ENCODE results near the gene BHLHE40. TPM values are rescaled to one million over a fixed set of nuclear protein-coding genes. Genes with fewer than 3 reads are reported as not detected.

Gene BHLHE40
- total RNA-seq, 1 donor from 2014 or later, result 52.2 TPM

DNA sequence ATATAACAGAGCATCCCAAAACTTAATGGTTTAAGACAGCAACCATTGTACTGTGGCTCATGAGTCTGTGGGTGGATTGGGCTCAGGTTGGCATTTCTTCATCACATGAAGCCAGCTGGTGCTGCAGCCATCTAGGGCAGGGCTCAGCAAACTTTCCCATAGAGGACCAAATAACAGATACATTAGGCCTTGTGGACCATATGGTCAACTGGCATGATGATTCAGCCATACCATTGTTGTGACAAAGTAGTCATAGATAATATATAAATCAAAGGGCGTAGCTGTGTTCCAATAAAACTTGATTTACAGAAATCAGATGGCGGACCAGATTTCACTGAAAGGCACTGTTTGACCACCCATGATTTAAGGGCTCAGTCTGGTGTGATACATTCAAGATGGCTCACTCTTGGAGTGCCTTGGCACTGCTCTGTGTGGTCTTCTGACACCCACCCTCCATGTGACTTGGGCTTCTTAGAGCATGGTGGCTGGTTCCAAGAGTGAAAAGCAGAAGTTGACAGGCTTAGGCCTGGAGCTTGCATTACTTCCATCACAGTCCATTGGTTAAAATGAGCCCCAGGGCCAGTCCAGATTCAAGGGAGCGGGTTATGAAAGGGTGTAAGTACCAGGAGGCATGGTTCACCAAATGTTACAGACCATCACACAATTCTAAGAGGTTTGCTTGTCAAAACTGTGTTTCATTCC is 40.8 kb upstream of the BHLHE40 start:
- no peaks in the 10 kb centered on the region for H3K4me1 ChIP-seq
- TF ChIP-seq, protein P1, sequence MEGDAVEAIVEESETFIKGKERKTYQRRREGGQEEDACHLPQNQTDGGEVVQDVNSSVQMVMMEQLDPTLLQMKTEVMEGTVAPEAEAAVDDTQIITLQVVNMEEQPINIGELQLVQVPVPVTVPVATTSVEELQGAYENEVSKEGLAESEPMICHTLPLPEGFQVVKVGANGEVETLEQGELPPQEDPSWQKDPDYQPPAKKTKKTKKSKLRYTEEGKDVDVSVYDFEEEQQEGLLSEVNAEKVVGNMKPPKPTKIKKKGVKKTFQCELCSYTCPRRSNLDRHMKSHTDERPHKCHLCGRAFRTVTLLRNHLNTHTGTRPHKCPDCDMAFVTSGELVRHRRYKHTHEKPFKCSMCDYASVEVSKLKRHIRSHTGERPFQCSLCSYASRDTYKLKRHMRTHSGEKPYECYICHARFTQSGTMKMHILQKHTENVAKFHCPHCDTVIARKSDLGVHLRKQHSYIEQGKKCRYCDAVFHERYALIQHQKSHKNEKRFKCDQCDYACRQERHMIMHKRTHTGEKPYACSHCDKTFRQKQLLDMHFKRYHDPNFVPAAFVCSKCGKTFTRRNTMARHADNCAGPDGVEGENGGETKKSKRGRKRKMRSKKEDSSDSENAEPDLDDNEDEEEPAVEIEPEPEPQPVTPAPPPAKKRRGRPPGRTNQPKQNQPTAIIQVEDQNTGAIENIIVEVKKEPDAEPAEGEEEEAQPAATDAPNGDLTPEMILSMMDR (IDR thresholded peaks at IDR 0.05), result no peak
- H3K36me3 ChIP-seq, result no peaks in the 10 kb centered on the region
- no peak overlapping the region for H3K4me3 ChIP-seq
- H3K27me3 ChIP-seq, result no peaks in the 10 kb centered on the region
- DNase-seq (ENCODE audit: low spot score in 2 of 2), result no peak
- intact Hi-C loops (cut with DNase I), result no loop called here
- no peak overlapping the region for H3K27ac ChIP-seq
- no peaks in the 10 kb centered on the region for H3K9me3 ChIP-seq

DNA sequence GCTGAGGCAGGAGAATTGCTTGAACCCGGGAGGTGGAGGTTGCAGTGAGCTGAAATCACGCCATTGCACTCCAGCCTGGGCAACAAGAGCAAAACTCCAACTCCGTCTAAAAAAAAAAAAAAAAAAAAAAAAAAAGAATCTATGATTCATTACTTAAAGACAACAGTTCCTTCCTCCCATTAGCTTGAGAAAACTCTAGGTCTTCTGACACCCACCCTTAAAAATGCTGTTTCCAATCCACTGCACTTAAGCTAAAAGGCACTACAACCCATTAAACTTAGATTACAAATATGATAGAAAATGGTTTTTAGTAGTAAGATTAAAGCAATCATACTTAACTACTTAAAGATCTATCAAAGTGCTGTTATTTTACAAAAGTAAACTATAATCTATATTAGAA is 40.0 kb upstream of the BHLHE40 start:
- no peaks in the 10 kb centered on the region for H3K27me3 ChIP-seq
- H3K27ac ChIP-seq, result no peak overlapping the region
- intact Hi-C loops (cut with DNase I), result no loop called here
- no peak for DNase-seq (ENCODE audit: low spot score in 2 of 2)
- no peak overlapping the region for H3K4me3 ChIP-seq
- no peaks in the 10 kb centered on the region for H3K4me1 ChIP-seq
- no peaks in the 10 kb centered on the region for H3K36me3 ChIP-seq
- H3K9me3 ChIP-seq, result no peaks in the 10 kb centered on the region
- TF ChIP-seq, protein P1 (IDR thresholded peaks at IDR 0.05), result no peak

DNA sequence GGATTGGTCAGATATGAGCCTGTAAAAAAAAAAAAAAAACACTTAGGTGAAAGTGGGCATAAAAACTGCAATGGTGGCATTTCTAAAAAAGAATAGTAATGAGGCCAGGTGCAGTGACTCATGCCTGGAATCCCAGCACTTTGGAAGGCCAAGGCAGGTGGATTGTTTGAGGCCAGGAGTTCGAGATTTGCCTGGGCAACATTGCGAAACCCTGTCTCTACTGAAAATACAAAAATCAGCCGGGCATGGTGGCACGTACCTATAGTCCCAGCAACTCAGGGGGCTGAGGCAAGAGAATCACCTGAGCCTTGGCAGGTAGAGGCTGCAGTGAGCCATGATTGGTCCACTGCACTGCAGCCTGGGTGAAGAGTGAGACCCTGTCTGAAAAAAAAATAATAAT is 38.3 kb upstream of the BHLHE40 start:
- intact Hi-C loops (cut with DNase I), result no loop called here
- H3K27me3 ChIP-seq, result no peaks in the 10 kb centered on the region
- DNase-seq (ENCODE audit: low spot score in 2 of 2), result no peak
- H3K27ac ChIP-seq, result no peak overlapping the region
- no peaks in the 10 kb centered on the region for H3K9me3 ChIP-seq
- no peaks in the 10 kb centered on the region for H3K36me3 ChIP-seq
- H3K4me3 ChIP-seq, result no peak overlapping the region
- TF ChIP-seq, protein P1 (IDR thresholded peaks at IDR 0.05), result no peak
- H3K4me1 ChIP-seq, result no peaks in the 10 kb centered on the region

DNA sequence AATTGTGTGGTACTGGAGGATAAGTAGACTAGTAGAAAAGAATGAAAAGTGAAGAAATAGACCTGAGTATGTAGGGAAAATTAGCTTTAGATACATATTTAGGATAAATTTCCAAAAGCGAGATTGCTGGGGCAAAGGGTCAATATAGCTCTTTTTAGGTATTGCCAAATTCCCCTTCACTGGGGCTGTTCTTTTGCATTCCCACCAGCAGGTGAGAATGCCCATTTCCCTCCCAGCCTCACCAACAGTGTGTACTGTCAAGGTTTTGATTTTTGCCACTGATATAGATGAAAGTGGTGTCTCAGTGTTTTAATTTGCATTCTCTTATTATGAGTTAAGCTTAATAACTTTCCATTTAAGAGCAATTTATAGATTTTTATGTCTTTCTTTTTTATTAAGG is 35.7 kb upstream of the BHLHE40 start:
- intact Hi-C loops (cut with DNase I), result no loop called here
- no peak overlapping the region for H3K27ac ChIP-seq
- no peaks in the 10 kb centered on the region for H3K36me3 ChIP-seq
- no peak for DNase-seq (ENCODE audit: low spot score in 2 of 2)
- no peaks in the 10 kb centered on the region for H3K27me3 ChIP-seq
- H3K9me3 ChIP-seq, result no peaks in the 10 kb centered on the region
- TF ChIP-seq, protein P1 (IDR thresholded peaks at IDR 0.05), result no peak
- no peaks in the 10 kb centered on the region for H3K4me1 ChIP-seq
- H3K4me3 ChIP-seq, result no peak overlapping the region

DNA sequence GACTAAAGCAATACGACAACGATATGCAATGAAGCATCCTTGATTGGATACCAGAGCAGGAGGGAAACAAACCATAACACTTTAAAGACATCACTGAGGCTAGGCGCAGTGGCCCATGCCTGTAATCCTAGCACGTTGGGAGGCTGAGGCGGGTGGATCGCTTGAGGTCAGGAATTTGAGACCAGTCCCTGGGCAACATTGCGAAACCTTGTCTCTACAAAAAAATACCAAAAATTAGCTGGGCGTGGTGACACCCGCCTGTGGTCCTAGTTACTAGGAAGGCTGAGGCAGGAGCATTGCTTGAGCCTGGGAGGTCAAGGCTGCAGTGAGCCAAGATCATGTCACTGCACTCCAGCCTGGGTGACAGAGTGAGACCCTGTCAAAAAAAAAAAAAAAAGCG is 33.9 kb upstream of the BHLHE40 start:
- H3K27ac ChIP-seq, result no peak overlapping the region
- intact Hi-C loops (cut with DNase I), result no loop called here
- no peak for DNase-seq (ENCODE audit: low spot score in 2 of 2)
- H3K27me3 ChIP-seq, result no peaks in the 10 kb centered on the region
- H3K36me3 ChIP-seq, result no peaks in the 10 kb centered on the region
- peaks cover 0 to 6% of the 10 kb centered on the region in 2 donors for H3K4me1 ChIP-seq
- no peaks in the 10 kb centered on the region for H3K9me3 ChIP-seq
- H3K4me3 ChIP-seq, result no peak overlapping the region
- TF ChIP-seq, protein P1 (IDR thresholded peaks at IDR 0.05), result no peak

DNA sequence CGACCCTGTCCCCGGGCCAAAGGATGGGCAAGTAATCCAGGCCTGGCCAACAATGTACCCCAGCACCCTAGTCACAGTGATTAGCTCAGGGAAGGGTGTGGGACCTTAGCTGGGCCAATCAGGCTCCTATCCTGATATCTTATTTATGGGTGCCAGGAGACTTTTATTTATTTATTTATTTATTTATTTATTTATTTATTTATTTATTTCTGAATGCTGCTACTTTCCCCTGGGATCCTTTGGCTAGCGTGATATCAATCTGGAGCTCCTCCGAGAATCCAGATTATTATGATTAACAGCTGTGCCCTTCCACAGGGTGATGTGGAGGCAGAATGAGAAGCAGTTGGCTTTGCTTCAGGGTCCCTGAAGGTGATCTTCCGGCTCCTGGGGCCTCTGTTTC is 32.2 kb upstream of the BHLHE40 start:
- Histone ChIP-seq H3K4me1 (peaks cover 0 to 6% of the 10 kb centered on the region in 2 donors), H3K9me3 (no peaks in the 10 kb centered on the region), H3K36me3 (no peaks in the 10 kb centered on the region), H3K27ac (no peak overlapping the region), H3K4me3 (no peak overlapping the region), H3K27me3 (no peaks in the 10 kb centered on the region)
- intact Hi-C loops (cut with DNase I), result no loop called here
- TF ChIP-seq, protein P1 (IDR thresholded peaks at IDR 0.05), result no peak
- no peak for DNase-seq (ENCODE audit: low spot score in 2 of 2)
